RWPE2 (cell line): ENCODE results near the gene CCR5AS.

Source experiments
- ATAC-seq: fragments of 200-7000 bp; cut with Tn5 transposase; 3 replicates; pipeline ENCODE4 v1.9.1; 2021; ENCODE audit warnings: low read depth
- DNase-seq: peaks from one replicate; pipeline ENCODE4 v3.0.0-alpha.2; 2020; ENCODE audit warnings: low spot score
- H3K27ac ChIP-seq: fragments of 450-650 bp; 2 replicates; pipeline ENCODE4 v1.5.1; 2017; ENCODE audit warnings: mild to moderate bottlenecking; ENCODE audit not compliant: poor library complexity, severe bottlenecking
- H3K27me3 ChIP-seq: fragments of 250-450 bp; sonication (Bioruptor Pico); 2 replicates; pipeline ENCODE4 v1.5.1; 2021; ENCODE audit warnings: mild to moderate bottlenecking, moderate library complexity; ENCODE audit not compliant: insufficient read depth, poor library complexity, severe bottlenecking
- H3K36me3 ChIP-seq: fragments of 250-450 bp; sonication (Bioruptor Pico); 2 replicates; pipeline ENCODE4 v1.5.1; 2020; ENCODE audit warnings: low read depth, mild to moderate bottlenecking, moderate library complexity
- H3K4me1 ChIP-seq: fragments of 250-450 bp; sonication (Bioruptor Pico); 2 replicates; pipeline ENCODE4 v1.5.1; 2021; ENCODE audit warnings: mild to moderate bottlenecking, moderate library complexity; ENCODE audit not compliant: insufficient read depth, poor library complexity, severe bottlenecking
- H3K4me3 ChIP-seq: fragments of 250-450 bp; sonication (Bioruptor Pico); 2 replicates; pipeline ENCODE4 v1.5.1; 2021; ENCODE audit warnings: mild to moderate bottlenecking, moderate library complexity; ENCODE audit not compliant: severe bottlenecking
- H3K9me3 ChIP-seq: fragments of 250-450 bp; sonication (Bioruptor Pico); 2 replicates; pipeline ENCODE4 v1.5.1; 2021; ENCODE audit warnings: mild to moderate bottlenecking, moderate library complexity; ENCODE audit not compliant: severe bottlenecking
- CTCF ChIP-seq: fragments of 450-650 bp; IDR thresholded peaks from one replicate; pipeline ENCODE4 v1.5.1; 2017; ENCODE audit warnings: mild to moderate bottlenecking, moderate library complexity; ENCODE audit not compliant: poor library complexity, severe bottlenecking

The CCR5AS gene

GRCh38 chr3:46372492-46373359 is 34.1 kb downstream of the CCR5AS start:
- Histone ChIP-seq H3K4me3 (no peak overlapping the region), H3K27me3 (peaks cover 14% of the 10 kb centered on the region), H3K36me3 (no peaks in the 10 kb centered on the region), H3K27ac (no peak overlapping the region), H3K9me3 (no peaks in the 10 kb centered on the region), H3K4me1 (no peaks in the 10 kb centered on the region)
- ATAC-seq (peak; percentile 49; the same call in 1 of the 3 replicates), DNase-seq (no peak)
- TF ChIP-seq CTCF = peak; percentile 70

DNA sequence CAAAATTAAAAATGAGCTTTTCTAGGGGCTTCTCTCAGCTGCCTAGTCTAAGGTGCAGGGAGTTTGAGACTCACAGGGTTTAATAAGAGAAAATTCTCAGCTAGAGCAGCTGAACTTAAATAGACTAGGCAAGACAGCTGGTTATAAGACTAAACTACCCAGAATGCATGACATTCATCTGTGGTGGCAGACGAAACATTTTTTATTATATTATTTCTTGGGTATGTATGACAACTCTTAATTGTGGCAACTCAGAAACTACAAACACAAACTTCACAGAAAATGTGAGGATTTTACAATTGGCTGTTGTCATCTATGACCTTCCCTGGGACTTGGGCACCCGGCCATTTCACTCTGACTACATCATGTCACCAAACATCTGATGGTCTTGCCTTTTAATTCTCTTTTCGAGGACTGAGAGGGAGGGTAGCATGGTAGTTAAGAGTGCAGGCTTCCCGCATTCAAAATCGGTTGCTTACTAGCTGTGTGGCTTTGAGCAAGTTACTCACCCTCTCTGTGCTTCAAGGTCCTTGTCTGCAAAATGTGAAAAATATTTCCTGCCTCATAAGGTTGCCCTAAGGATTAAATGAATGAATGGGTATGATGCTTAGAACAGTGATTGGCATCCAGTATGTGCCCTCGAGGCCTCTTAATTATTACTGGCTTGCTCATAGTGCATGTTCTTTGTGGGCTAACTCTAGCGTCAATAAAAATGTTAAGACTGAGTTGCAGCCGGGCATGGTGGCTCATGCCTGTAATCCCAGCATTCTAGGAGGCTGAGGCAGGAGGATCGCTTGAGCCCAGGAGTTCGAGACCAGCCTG is 35.1 kb downstream of the CCR5AS start:
- no peak for DNase-seq
- no peak overlapping the region for H3K4me3 ChIP-seq

GRCh38 chr3:46370839-46371518 is 35.9 kb downstream of the CCR5AS start, which contains the start of gene CCR5:
Gene CCR5, plus strand, starts transcription at chr3:46370946. Its CDS starts 1,957 bp downstream, at chr3:46372903.
- ATAC-seq (no peak), DNase-seq (no peak)
- H3K27me3 ChIP-seq = peaks cover 14% of the 10 kb centered on the region
- H3K9me3 ChIP-seq = no peaks in the 10 kb centered on the region
- no peaks in the 10 kb centered on the region for H3K36me3 ChIP-seq
- H3K4me3 ChIP-seq = no peak within 1 kb of the TSS
- no peak for TF ChIP-seq CTCF
- no peak within 1 kb of the TSS for H3K27ac ChIP-seq
- no peaks in the 10 kb centered on the region for H3K4me1 ChIP-seq

More for the DNA sequence above, 35.1 kb downstream of the CCR5AS start:
- no peak for ATAC-seq
- Histone ChIP-seq H3K9me3 (no peaks in the 10 kb centered on the region), H3K4me1 (no peaks in the 10 kb centered on the region), H3K27me3 (peaks cover 14% of the 10 kb centered on the region), H3K36me3 (no peaks in the 10 kb centered on the region), H3K27ac (no peak overlapping the region)
- no peak for TF ChIP-seq CTCF

- Histone ChIP-seq H3K4me3 (no peak overlapping the region), H3K27me3 (peaks cover 10% of the 10 kb centered on the region), H3K36me3 (no peaks in the 10 kb centered on the region), H3K4me1 (no peaks in the 10 kb centered on the region), H3K27ac (no peak overlapping the region), H3K9me3 (no peaks in the 10 kb centered on the region)
- no peak for DNase-seq
- no peak for TF ChIP-seq CTCF
- ATAC-seq = no peak
Measured at GRCh38 chr3:46369675-46370132, 37.2 kb downstream of the CCR5AS start.
